Right lung (tissue), 5 donors: ENCODE measurements around the gene LRRFIP1. TPM values are rescaled to one million over a fixed set of nuclear protein-coding genes. Genes with fewer than 3 reads are reported as not detected.
"Not testable (repeated sequence)": the region's sequence is repeated elsewhere in the genome, so short reads cannot be mapped to it uniquely, and the experiment has no call there.

Experiments
- DNase-seq, 2 donors: peaks; one replicate each; pipeline ENCODE4 v3.0.0-alpha.2; 2013
- polyA plus RNA-seq, 5 donors: library from polyadenylated mRNA; unstranded; fragments of 120-200 nt; gene quantifications; one replicate each; pipeline versions ENCODE4 v1.2.1 to v1.2.3, GENCODE V29; 2013; ENCODE audit warnings: inconsistent platforms in 1 of 5, low replicate concordance in 1 of 5; ENCODE audit not compliant: insufficient read length in 5 of 5, insufficient read depth in 1 of 5

LRRFIP1 gene
- polyA plus RNA-seq, 5 donors: 88.5 to 129 (median 119) TPM

DNA sequence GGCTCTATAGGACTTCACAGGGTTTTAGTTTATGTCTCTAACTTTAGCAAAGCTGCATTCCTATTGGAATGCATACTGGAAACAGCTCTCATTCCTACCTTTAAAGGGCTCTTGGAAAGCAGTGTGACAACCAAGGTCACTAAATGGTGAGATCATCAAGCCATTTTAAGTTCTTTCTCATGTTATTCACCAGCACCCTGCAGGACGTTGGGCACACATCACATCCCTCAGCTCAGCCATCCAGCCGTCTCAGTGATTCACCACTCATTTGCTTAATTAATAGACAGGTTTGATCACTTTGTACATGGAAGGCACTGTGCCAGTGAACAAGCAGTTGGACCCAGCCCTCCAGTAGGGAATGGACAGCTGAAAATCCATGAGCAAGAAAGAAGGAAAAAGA, 139.0 kb downstream of the LRRFIP1 start:
- no peak for DNase-seq

DNA sequence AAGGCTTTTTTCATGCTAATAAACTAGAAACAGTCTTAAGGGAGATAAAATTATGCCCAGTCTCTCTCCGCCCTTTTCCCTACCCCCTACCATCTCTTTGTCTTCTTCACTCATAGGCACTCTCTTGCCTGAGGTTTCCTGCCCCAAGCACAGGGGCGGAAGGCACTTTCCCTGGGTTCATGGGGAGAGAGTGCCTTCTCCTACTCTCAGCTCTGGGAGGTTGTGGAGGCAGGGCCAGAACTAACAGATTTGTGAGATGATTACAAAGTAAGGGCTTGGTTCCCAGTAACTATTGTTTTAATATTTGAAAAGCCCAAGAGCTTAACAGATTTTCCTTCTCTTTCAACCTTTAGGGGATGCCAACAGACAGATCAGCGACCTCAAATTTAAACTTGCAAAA, 145.1 kb downstream of the LRRFIP1 start:
- DNase-seq: no peak

GRCh38 chr2:237773826-237774225, 146.4 kb downstream of the LRRFIP1 start:
- DNase-seq: no peak

- peak; percentile 7 to 18 for DNase-seq
Measured at GRCh38 chr2:237774811-237775553, 147.6 kb downstream of the LRRFIP1 start.

GRCh38 chr2:237779521-237779920, 152.1 kb downstream of the LRRFIP1 start:
- DNase-seq: no peak

GRCh38 chr2:237782181-237782580, 154.8 kb downstream of the LRRFIP1 start:
- no peak for DNase-seq

DNA sequence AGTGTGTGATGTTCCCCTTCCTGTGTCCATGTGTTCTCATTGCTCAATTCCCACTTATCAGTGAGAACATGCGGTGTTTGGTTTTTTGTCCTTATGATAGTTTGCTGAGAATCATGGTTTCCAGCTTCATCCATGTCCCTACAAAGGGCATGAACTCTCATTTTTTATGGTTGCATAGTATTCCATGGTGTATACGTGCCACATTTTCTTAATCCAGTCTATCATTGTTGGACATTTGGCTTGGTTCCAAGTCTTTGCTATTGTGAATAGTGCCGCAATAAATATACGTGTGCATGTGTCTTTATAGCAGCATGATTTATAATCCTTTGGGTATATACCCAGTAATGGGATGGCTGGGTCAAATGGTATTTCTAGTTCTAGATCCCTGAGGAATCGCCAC, 156.3 kb downstream of the LRRFIP1 start:
- DNase-seq: not testable (repeated sequence)

DNA sequence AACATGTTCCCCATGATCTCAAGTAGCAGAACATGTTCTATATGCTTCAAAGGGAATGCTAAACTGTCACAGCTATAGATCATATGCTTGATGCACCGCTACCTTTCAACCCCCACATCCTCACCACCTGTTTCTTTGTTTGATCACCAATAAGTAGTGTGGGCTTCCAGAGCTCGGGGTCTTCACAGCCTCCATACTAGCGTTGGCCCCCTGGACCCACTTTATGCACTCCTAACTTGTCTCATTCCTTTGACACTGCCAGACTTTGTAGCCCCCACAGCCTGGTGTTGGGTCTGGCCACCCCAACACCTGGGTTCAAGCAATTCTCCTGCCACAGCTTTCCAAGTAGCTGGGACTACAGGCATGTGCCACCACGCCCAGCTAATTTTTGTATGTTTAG, 159.5 kb downstream of the LRRFIP1 start:
- no peak for DNase-seq

- no peak for DNase-seq
Measured at GRCh38 chr2:237790353-237790752, 163.0 kb downstream of the LRRFIP1 start.

- no peak for DNase-seq
Measured at GRCh38 chr2:237791977-237792727, 164.8 kb downstream of the LRRFIP1 start.

GRCh38 chr2:237797253-237797652, 169.9 kb downstream of the LRRFIP1 start:
- no peak for DNase-seq

GRCh38 chr2:237798236-237799059, 171.1 kb downstream of the LRRFIP1 start, which contains the start of gene RBM44:
Gene RBM44 (plus strand): TSS chr2:237798779. CDS start chr2:237813610, 14,831 bp downstream.
- no peak for DNase-seq

DNA sequence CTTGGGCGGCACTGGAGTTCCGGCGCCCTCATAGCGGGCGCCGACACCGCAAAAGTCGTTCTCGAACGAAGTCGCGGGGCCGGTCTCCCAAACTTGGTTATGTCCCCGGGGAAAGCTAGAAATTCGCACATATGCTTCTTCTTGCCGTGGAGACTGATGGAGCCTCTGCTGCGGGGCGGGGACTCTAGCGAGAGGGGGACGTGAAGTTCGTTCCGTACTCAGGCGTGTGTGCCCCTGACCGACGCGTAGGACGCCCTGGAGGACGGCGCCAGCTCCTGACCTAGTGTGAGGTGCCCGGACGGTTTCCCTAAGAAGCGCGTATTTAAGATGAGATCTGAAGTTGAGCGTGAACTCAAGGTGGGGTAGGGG, 171.7 kb downstream of the LRRFIP1 start:
- no peak for DNase-seq

DNA sequence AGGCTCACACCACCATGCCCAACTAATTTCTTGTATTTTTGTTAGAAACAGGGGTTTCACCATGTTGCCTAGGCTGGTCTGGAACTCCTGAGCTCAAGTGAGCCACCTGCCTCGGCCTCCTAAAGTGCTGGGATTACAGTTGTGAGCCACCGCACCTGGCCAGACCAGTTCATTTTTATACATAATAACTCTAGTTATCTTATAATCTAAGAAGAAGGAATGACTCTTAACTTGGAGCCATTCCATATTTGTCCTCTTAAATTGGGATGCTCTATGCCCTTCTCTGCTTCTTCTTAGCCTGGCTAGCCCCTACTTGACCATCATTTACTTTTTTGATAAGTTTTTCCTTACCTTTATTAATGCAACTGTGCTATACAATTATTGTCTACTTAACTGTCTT, 174.1 kb downstream of the LRRFIP1 start:
- no peak for DNase-seq

DNA sequence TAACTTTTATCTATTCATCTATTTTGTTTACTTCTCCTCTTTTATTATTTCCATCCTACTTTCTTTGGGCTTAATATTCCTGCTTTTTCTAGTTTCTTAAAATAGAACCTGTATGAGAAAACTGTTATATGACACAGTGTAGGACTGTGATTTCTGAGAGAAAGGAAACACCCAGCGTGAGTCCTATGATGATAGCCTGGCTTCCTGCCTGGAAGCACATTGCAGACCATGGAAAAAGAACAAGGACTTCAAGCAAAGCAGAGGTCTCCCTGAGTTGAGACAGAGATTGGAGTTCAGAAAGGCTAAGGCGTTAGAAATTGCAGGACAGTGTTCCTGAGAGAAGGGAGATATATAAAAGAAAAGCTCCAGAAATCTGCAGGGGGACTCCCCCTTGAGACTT, 178.9 kb downstream of the LRRFIP1 start:
- DNase-seq: no peak

DNA sequence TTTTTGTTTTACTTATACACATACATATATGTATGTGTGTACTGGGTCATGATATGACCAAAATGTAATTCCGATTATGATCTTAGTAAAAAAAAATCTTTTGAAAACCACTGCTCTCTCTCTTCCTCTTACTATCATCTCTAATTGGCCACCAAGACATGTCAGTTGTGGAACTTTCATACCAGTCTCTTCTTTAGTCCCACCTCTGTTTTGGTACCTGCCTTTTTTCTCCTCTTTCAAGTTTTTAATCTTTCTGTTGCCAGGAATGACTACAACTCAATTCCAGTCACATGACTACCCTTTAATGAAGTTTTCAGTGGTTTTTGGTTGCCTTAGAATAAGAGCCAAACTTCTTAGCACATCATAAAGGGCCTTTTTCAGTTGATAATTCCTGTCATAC, 188.2 kb downstream of the LRRFIP1 start:
- no peak for DNase-seq

GRCh38 chr2:237816531-237816930, 189.1 kb downstream of the LRRFIP1 start:
- DNase-seq: no peak

- DNase-seq: no peak
Measured at GRCh38 chr2:237818066-237818473, 190.7 kb downstream of the LRRFIP1 start.

DNA sequence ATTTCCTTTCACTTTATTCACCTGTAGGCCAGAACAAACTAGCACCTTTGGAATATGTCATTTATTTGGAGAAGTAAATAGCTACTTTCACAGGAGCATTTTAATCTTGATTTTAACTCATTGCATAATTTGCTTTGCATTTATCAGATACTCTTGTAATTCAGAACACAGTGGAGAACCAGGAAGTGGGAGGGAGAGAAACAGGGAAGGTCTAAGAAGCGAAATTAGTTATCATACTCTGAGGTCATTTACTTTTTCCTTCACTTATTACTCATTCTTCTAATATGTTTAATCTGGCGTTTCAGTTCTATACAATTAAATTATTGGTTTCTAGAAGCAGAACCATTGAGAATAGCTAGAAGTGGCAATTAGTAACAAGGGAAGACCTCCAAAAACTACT, 191.8 kb downstream of the LRRFIP1 start:
- DNase-seq: no peak

DNA sequence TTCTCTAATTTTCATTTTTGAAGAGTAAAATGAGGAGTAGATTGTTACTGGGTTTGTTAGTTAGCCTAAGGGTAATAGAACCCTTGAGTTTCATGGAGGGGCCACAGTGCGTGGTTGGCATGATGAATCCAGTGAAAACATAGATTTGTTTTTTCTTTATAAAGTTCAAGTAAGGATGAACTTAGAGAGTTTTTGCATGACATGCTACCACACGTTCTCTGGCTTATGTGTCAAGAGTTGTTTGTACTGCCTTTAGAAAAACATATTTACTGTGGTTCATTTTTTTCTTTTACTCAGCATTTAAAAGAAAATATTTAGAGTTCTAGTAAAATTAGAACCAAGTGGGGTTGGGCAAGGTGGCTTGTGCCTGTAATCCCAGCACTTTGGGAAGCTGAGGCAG, 193.0 kb downstream of the LRRFIP1 start:
- no peak for DNase-seq

DNA sequence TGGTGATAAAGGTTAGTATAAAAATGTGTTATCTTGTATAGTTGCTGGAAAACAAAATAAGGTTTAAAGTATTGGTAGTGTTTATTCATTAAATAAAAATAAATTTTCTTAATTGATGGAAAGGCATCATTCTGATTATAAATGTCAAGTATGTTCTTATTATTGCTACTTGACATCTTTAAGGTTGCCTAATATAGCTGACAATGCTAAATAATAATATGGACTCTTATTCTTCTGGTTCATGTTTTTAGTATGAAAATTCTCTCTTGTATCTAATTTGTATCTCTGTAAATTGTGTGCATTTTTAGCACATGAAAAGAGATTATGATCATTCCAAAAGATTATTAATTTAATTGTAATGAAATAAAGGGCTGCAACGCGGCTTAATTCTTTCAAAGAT, 196.2 kb downstream of the LRRFIP1 start:
- no peak for DNase-seq

DNA sequence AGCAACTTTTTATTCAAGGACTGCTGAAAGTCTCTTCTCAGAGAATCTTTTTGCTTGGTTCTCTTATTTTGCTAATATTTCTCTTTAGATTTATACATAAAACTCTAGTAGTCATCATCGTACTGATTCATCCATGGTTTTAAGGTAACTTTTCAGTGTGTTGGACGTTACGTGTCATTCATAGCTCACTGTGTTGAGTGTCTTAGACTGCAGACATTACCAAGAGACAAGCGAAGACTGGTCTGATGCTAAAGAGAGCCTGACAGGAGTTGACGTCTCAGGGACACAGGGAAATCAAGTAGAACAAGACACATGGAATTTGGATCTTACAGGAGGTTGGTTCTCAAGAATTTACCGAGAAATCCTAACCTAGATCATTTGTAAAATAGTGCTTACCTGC, 196.7 kb downstream of the LRRFIP1 start:
- no peak for DNase-seq
